Panc1 (cell line): ENCODE data around the gene WDR93.

ENCODE experiments used
- POLR2AphosphoS5 ChIP-seq: IDR thresholded peaks from 2 replicates; pipeline ENCODE4 v1.6.1; 2012; ENCODE audit warnings: mild to moderate bottlenecking, low read depth, low read length, moderate library complexity
- TCF7L2 ChIP-seq: IDR thresholded peaks from 2 replicates; pipeline ENCODE4 v1.6.1; 2011; ENCODE audit warnings: mild to moderate bottlenecking, low read depth, low read length, inconsistent platforms
- TF ChIP-seq, protein P1 (sequence below): fragments of 450-650 bp; IDR thresholded peaks from 2 replicates; pipeline ENCODE4 v1.5.1; 2017; ENCODE audit warnings: mild to moderate bottlenecking

DNA sequence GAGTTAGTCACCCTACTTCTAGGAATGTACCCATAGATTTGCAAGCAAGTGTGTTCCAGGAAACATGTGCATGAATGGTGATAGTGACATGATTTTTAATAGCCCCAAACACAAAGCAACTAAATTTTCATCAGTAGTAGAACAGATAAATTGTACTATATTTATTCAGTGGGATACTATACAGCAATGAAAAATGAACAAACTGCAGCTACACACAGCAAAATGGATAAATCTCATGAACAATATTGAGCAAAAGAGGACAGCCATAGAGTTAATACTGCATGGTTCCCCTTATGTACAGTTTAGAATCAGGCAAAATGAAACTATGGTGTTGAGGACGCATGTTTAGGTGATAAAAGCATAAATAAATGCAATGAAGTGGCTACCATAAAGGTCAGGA is 34.5 kb downstream of the WDR93 start:
- TF ChIP-seq, protein P1, sequence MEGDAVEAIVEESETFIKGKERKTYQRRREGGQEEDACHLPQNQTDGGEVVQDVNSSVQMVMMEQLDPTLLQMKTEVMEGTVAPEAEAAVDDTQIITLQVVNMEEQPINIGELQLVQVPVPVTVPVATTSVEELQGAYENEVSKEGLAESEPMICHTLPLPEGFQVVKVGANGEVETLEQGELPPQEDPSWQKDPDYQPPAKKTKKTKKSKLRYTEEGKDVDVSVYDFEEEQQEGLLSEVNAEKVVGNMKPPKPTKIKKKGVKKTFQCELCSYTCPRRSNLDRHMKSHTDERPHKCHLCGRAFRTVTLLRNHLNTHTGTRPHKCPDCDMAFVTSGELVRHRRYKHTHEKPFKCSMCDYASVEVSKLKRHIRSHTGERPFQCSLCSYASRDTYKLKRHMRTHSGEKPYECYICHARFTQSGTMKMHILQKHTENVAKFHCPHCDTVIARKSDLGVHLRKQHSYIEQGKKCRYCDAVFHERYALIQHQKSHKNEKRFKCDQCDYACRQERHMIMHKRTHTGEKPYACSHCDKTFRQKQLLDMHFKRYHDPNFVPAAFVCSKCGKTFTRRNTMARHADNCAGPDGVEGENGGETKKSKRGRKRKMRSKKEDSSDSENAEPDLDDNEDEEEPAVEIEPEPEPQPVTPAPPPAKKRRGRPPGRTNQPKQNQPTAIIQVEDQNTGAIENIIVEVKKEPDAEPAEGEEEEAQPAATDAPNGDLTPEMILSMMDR = no peak
- TF ChIP-seq TCF7L2 = no peak
- no peak for TF ChIP-seq POLR2AphosphoS5
